Activated CD4-positive, alpha-beta T cell treated with anti-CD3 and anti-CD28 coated beads for 4 hours (primary cell): ENCODE measurements around the gene SHROOM3.
"Not testable (repeated sequence)": the region's sequence is repeated elsewhere in the genome, so short reads cannot be mapped to it uniquely, and the experiment has no call there.

Experiments
- DNase-seq, 2 donors: peaks; one replicate each; pipeline ENCODE4 v3.0.0-alpha.2; 2020

Gene SHROOM3

DNA sequence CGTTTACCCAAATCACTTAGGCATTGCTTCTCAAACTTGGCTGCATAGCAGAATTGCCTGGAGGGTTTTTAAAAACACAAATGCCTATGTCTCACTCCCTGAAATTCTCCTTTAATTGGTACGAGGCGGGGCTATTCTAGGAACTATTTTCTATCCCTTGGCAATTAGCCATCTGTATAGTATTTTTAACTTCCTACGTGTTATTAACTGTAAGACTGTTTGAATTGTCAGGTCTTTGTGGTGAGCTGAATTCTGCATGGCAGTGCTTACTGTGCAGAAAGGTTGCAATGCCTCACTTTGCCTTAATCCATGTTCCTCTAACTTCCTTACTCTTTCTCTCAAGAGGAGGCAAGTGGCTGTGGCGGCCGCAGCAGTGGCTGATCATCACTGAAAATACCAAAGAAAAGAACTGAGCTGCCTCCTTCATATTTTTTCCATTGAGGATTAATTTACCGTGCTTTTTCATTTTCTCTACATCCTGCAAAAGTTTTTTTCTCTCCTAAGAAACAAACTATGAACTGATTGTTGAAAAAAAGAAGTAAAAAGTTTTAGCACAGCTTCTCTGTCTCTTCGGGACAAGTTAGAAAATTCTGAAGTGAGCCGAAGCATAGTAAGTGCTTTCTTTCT lies at the start of gene SHROOM3:
TSS of gene SHROOM3 (plus strand) at position 329 of the 627 bp plus-strand sequence. CDS start 824 bp downstream, outside the sequence.
- DNase-seq, result no peak

- DNase-seq, result no peak
These were observed 49.1 kb upstream of the SHROOM3 start for GRCh38 chr4:76385974-76386373.

DNA sequence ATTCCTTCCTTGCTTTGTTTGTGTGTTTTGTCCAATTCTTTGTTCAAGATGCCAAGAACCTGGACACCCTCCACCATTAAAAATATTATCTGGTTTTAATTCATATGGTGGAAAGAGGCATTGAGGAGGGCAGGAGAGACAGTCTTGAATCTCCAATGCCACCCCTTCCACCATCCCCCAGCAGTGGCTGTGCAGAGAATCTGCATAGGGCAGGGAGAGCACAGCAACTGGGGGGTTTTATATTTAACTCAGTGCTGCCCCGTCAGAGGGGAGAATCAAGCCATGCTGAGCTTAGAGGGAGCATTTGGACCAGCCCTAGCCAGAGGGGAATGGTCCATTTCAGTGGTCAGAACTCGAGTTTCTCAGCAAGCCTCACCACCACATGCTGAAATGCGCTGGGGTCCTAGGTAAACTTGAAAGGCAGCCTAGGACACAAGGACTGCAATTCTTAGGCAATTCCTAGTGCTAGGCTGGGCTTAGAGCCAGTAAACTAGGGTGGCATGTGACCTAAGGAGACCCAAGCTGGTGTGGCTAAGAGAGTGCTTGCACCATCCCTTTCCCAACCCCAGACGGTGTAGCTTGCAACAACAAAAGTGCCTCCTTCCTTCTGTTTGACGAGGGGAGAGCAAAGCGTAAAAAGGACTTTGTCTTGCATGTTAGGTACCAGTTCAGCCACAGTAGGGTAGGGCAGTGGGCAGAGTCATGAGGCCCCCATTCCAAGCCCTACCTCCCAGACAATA lies 48.3 kb upstream of the SHROOM3 start:
- no peak for DNase-seq

GRCh38 chr4:76388160-76388908 lies 46.7 kb upstream of the SHROOM3 start:
- DNase-seq, result no peak

GRCh38 chr4:76401654-76402053 lies 33.4 kb upstream of the SHROOM3 start:
- no peak for DNase-seq

- DNase-seq, result no peak
These were observed 28.9 kb upstream of the SHROOM3 start for GRCh38 chr4:76406081-76406480.

GRCh38 chr4:76407440-76408119 lies 27.4 kb upstream of the SHROOM3 start:
- no peak for DNase-seq

- no peak for DNase-seq
These were observed 24.4 kb upstream of the SHROOM3 start for GRCh38 chr4:76410636-76411035.

- DNase-seq, result no peak
These were observed 14.8 kb upstream of the SHROOM3 start for GRCh38 chr4:76420188-76420761.

GRCh38 chr4:76420762-76421581 lies 14.1 kb upstream of the SHROOM3 start, which contains the start of gene CCDC158:
TSS of gene CCDC158 (minus strand) at chr4:76421141. CDS start at chr4:76403207, 17,934 bp downstream.
- no peak for DNase-seq

GRCh38 chr4:76423159-76423558 lies 11.9 kb upstream of the SHROOM3 start:
- not testable (repeated sequence) for DNase-seq

- no peak for DNase-seq
These were observed 8.8 kb upstream of the SHROOM3 start for GRCh38 chr4:76426272-76426671.

DNA sequence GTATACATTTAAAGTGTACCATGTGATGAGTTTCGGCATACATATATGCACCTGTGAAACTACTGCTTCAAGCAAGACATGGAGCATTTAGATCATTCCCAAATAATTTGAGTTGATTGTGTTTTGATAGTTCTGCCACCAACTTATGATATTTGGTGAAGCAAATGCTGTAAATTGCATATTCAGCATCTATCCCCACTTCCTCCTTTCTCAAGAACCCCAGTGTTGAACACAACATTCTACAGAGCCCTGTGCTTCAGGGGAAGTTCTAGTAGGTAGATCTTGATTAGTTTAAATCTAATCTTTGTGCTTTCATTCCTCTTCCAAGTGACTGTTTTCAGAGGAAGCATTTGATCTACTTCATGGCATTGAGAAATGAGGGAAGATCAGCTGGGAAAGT lies 5.4 kb upstream of the SHROOM3 start:
- no peak for DNase-seq

GRCh38 chr4:76430519-76431388 lies 4.3 kb upstream of the SHROOM3 start:
- no peak for DNase-seq

DNA sequence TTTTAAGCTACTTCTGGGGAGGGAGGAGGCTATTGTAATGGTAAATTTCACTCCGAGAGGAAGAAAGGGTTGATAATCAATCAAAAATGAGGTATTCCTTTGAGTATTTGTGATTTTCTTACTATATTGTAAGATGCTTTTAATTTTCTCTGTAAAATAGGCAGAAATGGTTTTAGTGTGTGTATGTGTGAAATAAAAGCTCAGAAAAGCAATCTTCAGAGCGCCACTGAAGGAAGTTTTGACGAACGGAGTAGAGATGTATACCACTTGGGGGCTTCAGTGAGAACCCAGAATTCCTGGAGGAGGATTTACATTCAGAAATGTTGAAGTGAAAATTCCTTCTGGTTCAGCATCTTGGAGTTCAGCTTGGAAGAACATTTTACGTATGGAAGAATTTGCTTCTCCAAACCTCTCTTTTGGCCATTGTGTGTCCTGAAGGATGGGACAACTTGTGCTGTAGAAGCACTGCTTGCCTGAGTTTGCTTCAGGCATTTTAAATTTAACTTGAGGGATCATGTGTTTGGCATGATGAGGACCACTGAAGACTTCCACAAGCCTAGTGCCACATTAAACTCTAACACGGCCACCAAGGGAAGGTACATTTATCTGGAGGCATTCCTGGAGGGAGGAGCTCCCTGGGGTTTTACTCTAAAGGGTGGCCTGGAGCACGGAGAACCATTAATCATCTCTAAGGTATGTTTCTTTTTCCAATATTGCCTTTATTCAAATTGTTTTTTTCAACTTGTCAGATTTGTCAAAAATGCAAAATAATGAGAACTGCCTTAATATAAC lies 695 bp downstream of the SHROOM3 start:
- no peak for DNase-seq

DNA sequence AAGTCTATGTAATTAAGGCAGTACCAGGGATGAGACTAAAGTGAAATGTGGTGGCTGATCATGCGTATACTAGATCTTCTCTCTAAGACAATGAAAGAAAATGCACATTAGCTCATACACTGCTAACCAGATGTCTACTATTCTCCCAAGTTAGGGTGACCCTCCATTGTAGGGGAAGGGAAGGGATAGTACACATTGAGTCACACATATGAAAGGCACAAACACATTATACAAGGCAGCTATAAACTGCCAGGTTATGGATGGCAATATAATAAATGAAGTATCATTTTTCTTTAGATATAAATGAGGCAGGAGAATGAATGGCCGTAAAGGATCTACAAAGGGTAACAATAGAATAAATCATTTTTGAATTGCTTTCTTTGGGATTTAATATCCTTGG lies 4.5 kb downstream of the SHROOM3 start:
- no peak for DNase-seq

- DNase-seq, result no peak
These were observed 6.9 kb downstream of the SHROOM3 start for GRCh38 chr4:76441881-76442280.

GRCh38 chr4:76442807-76443206 lies 7.8 kb downstream of the SHROOM3 start:
- no peak for DNase-seq

DNA sequence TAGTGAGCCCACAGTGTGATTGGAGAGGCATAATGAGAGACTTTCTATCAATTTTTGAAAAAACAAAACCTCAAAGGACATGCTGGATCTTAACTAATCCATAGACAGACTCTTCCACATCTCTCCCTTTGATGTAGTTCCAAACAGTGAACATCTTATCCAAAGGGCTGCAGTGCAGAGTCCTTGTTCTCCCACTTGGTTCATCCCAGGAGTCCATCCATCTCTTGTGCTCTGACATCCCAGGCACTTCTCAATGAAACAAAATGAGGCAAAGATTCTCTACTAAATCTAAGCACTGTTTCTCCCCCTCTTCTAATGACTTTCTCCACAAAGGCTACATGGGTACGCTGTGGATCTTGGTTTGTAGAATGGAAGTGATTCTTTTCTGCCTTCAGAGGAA lies 8.3 kb downstream of the SHROOM3 start:
- DNase-seq, result no peak

GRCh38 chr4:76445911-76446310 lies 10.9 kb downstream of the SHROOM3 start:
- no peak for DNase-seq
